H9 (cell line): ENCODE measurements around the gene MRI1. TPM values are rescaled to one million over a fixed set of nuclear protein-coding genes. Genes with fewer than 3 reads are reported as not detected.

Source experiments
- DNase-seq: peaks from one replicate; pipeline ENCODE4 v3.0.0-alpha.2; 2017
- H2AFZ ChIP-seq: one replicate; pipeline ENCODE4 v1.6.1; 2013; ENCODE audit warnings: mild to moderate bottlenecking, low read length, control low read depth, moderate library complexity
- H2AK5ac ChIP-seq: 2 replicates; pipeline ENCODE4 v1.6.1; 2013; ENCODE audit warnings: low read length, control low read depth, mixed read lengths; ENCODE audit not compliant: insufficient read length
- H2BK120ac ChIP-seq: one replicate; pipeline ENCODE4 v1.6.1; 2013; ENCODE audit warnings: low read depth, mild to moderate bottlenecking, low read length, control low read depth, inconsistent platforms; ENCODE audit not compliant: poor library complexity, severe bottlenecking
- H2BK12ac ChIP-seq: 2 replicates; pipeline ENCODE4 v1.6.1; 2013; ENCODE audit warnings: low read length, control low read depth, mixed read lengths, low read depth; ENCODE audit not compliant: insufficient read length
- H2BK15ac ChIP-seq: 2 replicates; pipeline ENCODE4 v1.6.1; 2013; ENCODE audit warnings: low read depth, low read length, control low read depth
- H2BK20ac ChIP-seq: one replicate; pipeline ENCODE4 v1.6.1; 2013; ENCODE audit warnings: low read depth, mild to moderate bottlenecking, low read length, control low read depth, inconsistent platforms; ENCODE audit not compliant: poor library complexity, severe bottlenecking
- H2BK5ac ChIP-seq: 2 replicates; pipeline ENCODE4 v1.6.1; 2013; ENCODE audit warnings: low read length, control low read depth, mixed read lengths; ENCODE audit not compliant: insufficient read length
- H3K14ac ChIP-seq: 2 replicates; pipeline ENCODE4 v1.6.1; 2013; ENCODE audit warnings: low read length, control low read depth; ENCODE audit not compliant: insufficient read depth
- H3K18ac ChIP-seq: 2 replicates; pipeline ENCODE4 v1.6.1; 2013; ENCODE audit warnings: low read depth, mild to moderate bottlenecking, mixed read lengths, low read length, control low read depth; ENCODE audit not compliant: insufficient read length
- H3K23ac ChIP-seq: 2 replicates; pipeline ENCODE4 v1.6.1; 2013; ENCODE audit warnings: low read length, control low read depth, mixed read lengths, low read depth; ENCODE audit not compliant: insufficient read length
- H3K23me2 ChIP-seq: 2 replicates; pipeline ENCODE4 v1.6.1; 2013; ENCODE audit warnings: low read depth, mild to moderate bottlenecking, mixed read lengths, low read length, control low read depth; ENCODE audit not compliant: insufficient read length, poor library complexity, severe bottlenecking
- H3K27ac ChIP-seq: 2 replicates; pipeline ENCODE4 v1.5.1; 2013; ENCODE audit warnings: low read length, control low read depth, mixed read lengths, low read depth; ENCODE audit not compliant: insufficient read length
- H3K27me3 ChIP-seq: 2 replicates; pipeline ENCODE4 v1.6.1; 2013; ENCODE audit warnings: low read length, control low read depth, inconsistent platforms; ENCODE audit not compliant: insufficient read depth
- H3K4ac ChIP-seq: 2 replicates; pipeline ENCODE4 v1.6.1; 2013; ENCODE audit warnings: low read depth, mild to moderate bottlenecking, control low read depth, inconsistent platforms, low read length, moderate library complexity
- H3K4me1 ChIP-seq: 2 replicates; pipeline ENCODE4 v1.6.1; 2013; ENCODE audit warnings: low read length, control low read depth, inconsistent platforms; ENCODE audit not compliant: insufficient read depth
- H3K4me2 ChIP-seq: 2 replicates; pipeline ENCODE4 v1.6.1; 2013; ENCODE audit warnings: low read length, control low read depth, mixed read lengths; ENCODE audit not compliant: insufficient read length, insufficient read depth
- H3K56ac ChIP-seq: 2 replicates; pipeline ENCODE4 v1.6.1; 2013; ENCODE audit warnings: low read depth, mild to moderate bottlenecking, mixed read lengths, low read length, control low read depth; ENCODE audit not compliant: insufficient read length
- H3K79me1 ChIP-seq: 2 replicates; pipeline ENCODE4 v1.6.1; 2013; ENCODE audit warnings: low read depth, mild to moderate bottlenecking, moderate library complexity, low read length, control low read depth, inconsistent platforms; ENCODE audit not compliant: insufficient read depth, poor library complexity, severe bottlenecking
- H3K79me2 ChIP-seq: 2 replicates; pipeline ENCODE4 v1.6.1; 2013; ENCODE audit warnings: low read length, control low read depth, inconsistent platforms; ENCODE audit not compliant: insufficient read depth
- H3K9ac ChIP-seq: 2 replicates; pipeline ENCODE4 v1.6.1; 2013; ENCODE audit warnings: low read length, control low read depth, mixed read lengths; ENCODE audit not compliant: insufficient read length; ENCODE audit errors: extremely low read depth
- H3K9me3 ChIP-seq: one replicate; pipeline ENCODE4 v1.6.1; 2013; ENCODE audit warnings: low read depth, low read length, inconsistent platforms; ENCODE audit not compliant: control insufficient read depth
- H3T11ph ChIP-seq: one replicate; pipeline ENCODE4 v1.6.1; 2013; ENCODE audit warnings: mild to moderate bottlenecking, low read length, control low read depth, inconsistent platforms
- H4K20me1 ChIP-seq: one replicate; pipeline ENCODE4 v1.6.1; 2013; ENCODE audit not compliant: control insufficient read depth, insufficient read length, insufficient read depth
- H4K5ac ChIP-seq: 2 replicates; pipeline ENCODE4 v1.6.1; 2013; ENCODE audit warnings: low read depth, mild to moderate bottlenecking, mixed read lengths, low read length, control low read depth; ENCODE audit not compliant: insufficient read length
- H4K8ac ChIP-seq: replicated peaks from 2 replicates; pipeline ENCODE4 v1.6.1; 2013; ENCODE audit warnings: low read length, control low read depth, mixed read lengths, low read depth; ENCODE audit not compliant: insufficient read length
- H4K91ac ChIP-seq: 2 replicates; pipeline ENCODE4 v1.6.1; 2013; ENCODE audit warnings: low read depth, mild to moderate bottlenecking, moderate library complexity, mixed read lengths, low read length, control low read depth; ENCODE audit not compliant: insufficient read length
- H3K27ac Mint-ChIP-seq, 3 experiments: 2 replicates in 2 of 3; 3 replicates in 1 of 3; pipeline ENCODE4 v1.8.0; 2020 to 2021; ENCODE audit warnings: mixed read lengths in 3 of 3, mild to moderate bottlenecking in 1 of 3, moderate library complexity in 1 of 3
- H3K27me3 Mint-ChIP-seq: 2 replicates; pipeline ENCODE4 v1.8.0; 2021; ENCODE audit warnings: low read depth, mild to moderate bottlenecking, moderate library complexity, mixed read lengths
- H3K36me3 Mint-ChIP-seq, 3 experiments: 2 replicates in 2 of 3; 3 replicates in 1 of 3; pipeline ENCODE4 v1.8.0; 2020 to 2021; ENCODE audit warnings: low read depth in 3 of 3, mixed read lengths in 3 of 3; ENCODE audit not compliant: insufficient read depth in 1 of 3
- H3K4me1 Mint-ChIP-seq, 2 experiments: 2 replicates each; pipeline ENCODE4 v1.8.0; 2020; ENCODE audit warnings: mixed read lengths in 2 of 2
- H3K4me3 Mint-ChIP-seq, 2 experiments: 2 replicates in 1 of 2; 3 replicates in 1 of 2; pipeline ENCODE4 v1.8.0; 2020 to 2021; ENCODE audit warnings: mild to moderate bottlenecking in 2 of 2, mixed read lengths in 2 of 2, moderate library complexity in 1 of 2
- H3K9me3 Mint-ChIP-seq, 2 experiments: 2 replicates in 1 of 2; 3 replicates in 1 of 2; pipeline ENCODE4 v1.8.0; 2020; ENCODE audit warnings: mild to moderate bottlenecking in 2 of 2, mixed read lengths in 2 of 2, moderate library complexity in 1 of 2
- WGBS: extraction: QIAGEN DNeasy Blood & Tissue Kit; methylation state at CpG from one replicate; pipeline ENCODE4 v1.1.7; 2013; ENCODE audit warnings: missing lambda C conversion rate, low lambda C conversion rate, mixed read lengths; ENCODE audit not compliant: insufficient read length; ENCODE audit errors: extremely low coverage; 5-methylcytosine and 5-hydroxymethylcytosine counted together
- total RNA-seq: library from RNA; stranded (reverse); gene quantifications from 2 replicates; pipeline ENCODE4 v1.2.1, GENCODE V29; 2021
- TF ChIP-seq, protein P1 (sequence below): fragments of 200-600 bp; sonication (generic); conservative IDR thresholded peaks from 3 replicates; pipeline ENCODE4 v1.8.0; 2021; ENCODE audit warnings: antibody characterized with exemption, mild to moderate bottlenecking

Gene MRI1
- total RNA-seq, 1 experiment from 2014 or later = 19.5 TPM

DNA sequence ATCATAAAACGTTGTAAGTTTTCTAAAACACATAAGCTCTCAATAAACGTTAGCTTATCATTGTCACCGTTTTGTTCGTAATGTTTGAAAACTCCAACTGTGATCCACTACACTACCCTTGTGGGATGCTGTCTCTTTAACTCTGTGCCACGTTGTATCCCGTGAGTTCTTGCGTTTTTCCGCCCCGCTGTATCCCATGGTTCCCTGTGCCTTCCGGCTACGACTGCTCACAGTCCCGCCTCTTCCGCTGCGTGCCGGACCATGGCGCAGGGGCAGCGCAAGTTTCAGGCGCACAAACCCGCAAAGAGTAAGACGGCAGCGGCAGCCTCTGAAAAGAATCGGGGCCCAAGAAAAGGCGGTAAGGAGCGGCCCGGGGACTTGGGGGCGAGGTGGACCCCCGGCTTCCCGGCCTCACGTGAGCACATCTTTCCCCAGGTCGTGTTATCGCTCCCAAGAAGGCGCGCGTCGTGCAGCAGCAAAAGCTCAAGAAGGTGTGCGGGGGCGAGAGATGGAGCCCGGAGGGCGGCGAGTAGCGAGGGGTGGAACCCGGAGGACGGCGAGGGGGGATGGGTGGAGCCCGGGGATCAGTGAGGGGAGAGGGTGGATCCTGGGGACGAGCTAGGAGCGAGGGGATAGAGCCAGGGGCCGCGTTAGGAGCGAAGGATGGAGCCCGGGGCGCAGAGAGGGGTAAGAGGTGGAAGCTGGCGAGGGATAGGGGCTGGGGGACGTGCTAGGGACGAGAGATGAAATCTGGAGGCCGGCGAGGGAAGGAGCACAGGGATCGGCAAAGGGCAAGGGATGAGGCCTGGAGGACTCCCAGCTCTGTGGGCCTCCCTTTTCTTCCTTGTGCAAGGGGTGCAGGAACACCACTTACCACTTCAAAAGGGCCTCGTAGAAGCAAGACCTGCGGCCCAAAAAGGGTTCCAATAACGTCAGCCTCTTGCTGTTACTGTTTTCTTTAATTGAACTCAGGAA lies 10.2 kb downstream of the MRI1 start, which contains the start of gene C19orf53:
Gene C19orf53 (plus strand): TSS at position 240 of the 975 bp plus-strand sequence. CDS start 22 bp downstream, at position 262.
- H4K8ac ChIP-seq = no peak within 1 kb of the TSS
- no peaks in the 10 kb centered on the region for H4K20me1 ChIP-seq
- H2BK5ac ChIP-seq = no peak within 1 kb of the TSS
- peaks cover 5% of the 10 kb centered on the region for H3K4me1 ChIP-seq
- no peak within 1 kb of the TSS for H4K91ac ChIP-seq
- no peak within 1 kb of the TSS for H3K4ac ChIP-seq
- no peaks in the 10 kb centered on the region for H3K23me2 ChIP-seq
- no peaks in the 10 kb centered on the region for H3K9me3 ChIP-seq
- no peak within 1 kb of the TSS for H3K56ac ChIP-seq
- peak within 1 kb of the TSS; percentile 99 for H3K4me3 Mint-ChIP-seq
- no peak within 1 kb of the TSS for H2AK5ac ChIP-seq
- H3K14ac ChIP-seq = peak within 1 kb of the TSS; percentile 75
- H2BK12ac ChIP-seq = no peak within 1 kb of the TSS
- H3K9me3 Mint-ChIP-seq = no peaks in the 10 kb centered on the region
- no peak within 1 kb of the TSS for H4K5ac ChIP-seq
- H3K36me3 Mint-ChIP-seq = peaks cover 35 to 54% (median 44%) of the 10 kb centered on the region in 3 experiments
- no peak within 1 kb of the TSS for H2BK120ac ChIP-seq
- H2BK15ac ChIP-seq = no peak within 1 kb of the TSS
- H3K27me3 Mint-ChIP-seq = no peaks in the 10 kb centered on the region
- H2BK20ac ChIP-seq = no peak within 1 kb of the TSS
- H2AFZ ChIP-seq = no peak within 1 kb of the TSS
- H3K4me2 ChIP-seq = peak within 1 kb of the TSS; percentile 94
- H3K79me2 ChIP-seq = peaks cover 11% of the 10 kb centered on the region; the same call in 1 of the 2 replicates
- H3K4me1 Mint-ChIP-seq = peaks cover 7 to 13% of the 10 kb centered on the region in 2 experiments
- TF ChIP-seq, protein P1, sequence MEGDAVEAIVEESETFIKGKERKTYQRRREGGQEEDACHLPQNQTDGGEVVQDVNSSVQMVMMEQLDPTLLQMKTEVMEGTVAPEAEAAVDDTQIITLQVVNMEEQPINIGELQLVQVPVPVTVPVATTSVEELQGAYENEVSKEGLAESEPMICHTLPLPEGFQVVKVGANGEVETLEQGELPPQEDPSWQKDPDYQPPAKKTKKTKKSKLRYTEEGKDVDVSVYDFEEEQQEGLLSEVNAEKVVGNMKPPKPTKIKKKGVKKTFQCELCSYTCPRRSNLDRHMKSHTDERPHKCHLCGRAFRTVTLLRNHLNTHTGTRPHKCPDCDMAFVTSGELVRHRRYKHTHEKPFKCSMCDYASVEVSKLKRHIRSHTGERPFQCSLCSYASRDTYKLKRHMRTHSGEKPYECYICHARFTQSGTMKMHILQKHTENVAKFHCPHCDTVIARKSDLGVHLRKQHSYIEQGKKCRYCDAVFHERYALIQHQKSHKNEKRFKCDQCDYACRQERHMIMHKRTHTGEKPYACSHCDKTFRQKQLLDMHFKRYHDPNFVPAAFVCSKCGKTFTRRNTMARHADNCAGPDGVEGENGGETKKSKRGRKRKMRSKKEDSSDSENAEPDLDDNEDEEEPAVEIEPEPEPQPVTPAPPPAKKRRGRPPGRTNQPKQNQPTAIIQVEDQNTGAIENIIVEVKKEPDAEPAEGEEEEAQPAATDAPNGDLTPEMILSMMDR = no peak
- H3K27ac ChIP-seq = no peak within 1 kb of the TSS
- H3T11ph ChIP-seq = no peak within 1 kb of the TSS
- WGBS = no CpG with 5 or more reads among the region's 61 CpGs
- peak within 1 kb of the TSS; percentile 73 for H3K18ac ChIP-seq
- peak; percentile 87 for DNase-seq
- no peaks in the 10 kb centered on the region for H3K79me1 ChIP-seq
- H3K23ac ChIP-seq = no peak within 1 kb of the TSS
- H3K27me3 ChIP-seq = no peaks in the 10 kb centered on the region
- peak within 1 kb of the TSS; percentile 80 for H3K9ac ChIP-seq
- peak within 1 kb of the TSS; percentile 97 to 99 (median 99) for H3K27ac Mint-ChIP-seq
